ENCODE results near the gene FBXW4.

DNA sequence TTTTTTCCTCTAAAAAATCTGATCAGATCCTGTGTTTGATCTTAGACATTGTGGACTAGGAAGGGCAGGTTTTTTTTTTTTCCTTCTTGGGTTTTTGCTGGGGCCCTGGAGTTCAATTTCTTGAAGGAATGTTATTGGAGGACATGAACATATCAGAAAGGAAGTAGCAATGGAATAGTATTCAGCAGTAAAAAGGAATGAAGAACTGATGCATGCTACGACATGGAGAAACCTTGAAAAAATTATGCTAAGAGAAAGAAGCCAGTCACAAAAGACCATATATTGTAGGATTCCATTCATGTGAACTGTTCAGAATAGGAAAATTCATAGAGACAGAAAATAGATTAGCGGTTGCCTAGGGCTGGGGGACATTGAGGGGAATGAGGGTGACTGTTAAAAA, 47.0 kb upstream of the FBXW4 start:
- TF ChIP-seq, protein P1, sequence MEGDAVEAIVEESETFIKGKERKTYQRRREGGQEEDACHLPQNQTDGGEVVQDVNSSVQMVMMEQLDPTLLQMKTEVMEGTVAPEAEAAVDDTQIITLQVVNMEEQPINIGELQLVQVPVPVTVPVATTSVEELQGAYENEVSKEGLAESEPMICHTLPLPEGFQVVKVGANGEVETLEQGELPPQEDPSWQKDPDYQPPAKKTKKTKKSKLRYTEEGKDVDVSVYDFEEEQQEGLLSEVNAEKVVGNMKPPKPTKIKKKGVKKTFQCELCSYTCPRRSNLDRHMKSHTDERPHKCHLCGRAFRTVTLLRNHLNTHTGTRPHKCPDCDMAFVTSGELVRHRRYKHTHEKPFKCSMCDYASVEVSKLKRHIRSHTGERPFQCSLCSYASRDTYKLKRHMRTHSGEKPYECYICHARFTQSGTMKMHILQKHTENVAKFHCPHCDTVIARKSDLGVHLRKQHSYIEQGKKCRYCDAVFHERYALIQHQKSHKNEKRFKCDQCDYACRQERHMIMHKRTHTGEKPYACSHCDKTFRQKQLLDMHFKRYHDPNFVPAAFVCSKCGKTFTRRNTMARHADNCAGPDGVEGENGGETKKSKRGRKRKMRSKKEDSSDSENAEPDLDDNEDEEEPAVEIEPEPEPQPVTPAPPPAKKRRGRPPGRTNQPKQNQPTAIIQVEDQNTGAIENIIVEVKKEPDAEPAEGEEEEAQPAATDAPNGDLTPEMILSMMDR (IDR thresholded peaks at IDR 0.05), result no peak
- no peak for TF ChIP-seq POLR2AphosphoS5 (IDR thresholded peaks at IDR 0.05; ENCODE audit: low read depth, low read length)
- TF ChIP-seq RCOR1 (IDR thresholded peaks at IDR 0.05; ENCODE audit: low read length), result no peak
- no peak for TF ChIP-seq MXI1 (IDR thresholded peaks at IDR 0.05; ENCODE audit: low read depth, low read length)
- TF ChIP-seq, protein P2, sequence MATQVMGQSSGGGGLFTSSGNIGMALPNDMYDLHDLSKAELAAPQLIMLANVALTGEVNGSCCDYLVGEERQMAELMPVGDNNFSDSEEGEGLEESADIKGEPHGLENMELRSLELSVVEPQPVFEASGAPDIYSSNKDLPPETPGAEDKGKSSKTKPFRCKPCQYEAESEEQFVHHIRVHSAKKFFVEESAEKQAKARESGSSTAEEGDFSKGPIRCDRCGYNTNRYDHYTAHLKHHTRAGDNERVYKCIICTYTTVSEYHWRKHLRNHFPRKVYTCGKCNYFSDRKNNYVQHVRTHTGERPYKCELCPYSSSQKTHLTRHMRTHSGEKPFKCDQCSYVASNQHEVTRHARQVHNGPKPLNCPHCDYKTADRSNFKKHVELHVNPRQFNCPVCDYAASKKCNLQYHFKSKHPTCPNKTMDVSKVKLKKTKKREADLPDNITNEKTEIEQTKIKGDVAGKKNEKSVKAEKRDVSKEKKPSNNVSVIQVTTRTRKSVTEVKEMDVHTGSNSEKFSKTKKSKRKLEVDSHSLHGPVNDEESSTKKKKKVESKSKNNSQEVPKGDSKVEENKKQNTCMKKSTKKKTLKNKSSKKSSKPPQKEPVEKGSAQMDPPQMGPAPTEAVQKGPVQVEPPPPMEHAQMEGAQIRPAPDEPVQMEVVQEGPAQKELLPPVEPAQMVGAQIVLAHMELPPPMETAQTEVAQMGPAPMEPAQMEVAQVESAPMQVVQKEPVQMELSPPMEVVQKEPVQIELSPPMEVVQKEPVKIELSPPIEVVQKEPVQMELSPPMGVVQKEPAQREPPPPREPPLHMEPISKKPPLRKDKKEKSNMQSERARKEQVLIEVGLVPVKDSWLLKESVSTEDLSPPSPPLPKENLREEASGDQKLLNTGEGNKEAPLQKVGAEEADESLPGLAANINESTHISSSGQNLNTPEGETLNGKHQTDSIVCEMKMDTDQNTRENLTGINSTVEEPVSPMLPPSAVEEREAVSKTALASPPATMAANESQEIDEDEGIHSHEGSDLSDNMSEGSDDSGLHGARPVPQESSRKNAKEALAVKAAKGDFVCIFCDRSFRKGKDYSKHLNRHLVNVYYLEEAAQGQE (IDR thresholded peaks at IDR 0.05; ENCODE audit: low read depth, low read length), result no peak
- no peak for TF ChIP-seq EP300 (IDR thresholded peaks at IDR 0.05; ENCODE audit: borderline replicate concordance in 1 of 2, low read depth in 1 of 2, low read length in 1 of 2)
- no peak for TF ChIP-seq YY1 (IDR thresholded peaks at IDR 0.05; ENCODE audit: low read depth)
